Small intestine (tissue), 7 donors: ENCODE data around the gene S100A4. TPM values are rescaled to one million over a fixed set of nuclear protein-coding genes. Genes with fewer than 3 reads are reported as not detected.

Source experiments
- DNase-seq, 2 donors: peaks; one replicate each; pipeline versions ENCODE4 v3.0.0 to v3.0.0-alpha.2; 2013
- FAIRE-seq: peaks from 2 replicates; lab custom pipeline; 2012; peaks lifted over from hg19 to GRCh38; lab: Jason Lieb, UNC
- H3K27ac ChIP-seq, 3 donors: one replicate each; pipeline ENCODE4 v1.5.1; 2013; ENCODE audit warnings: low read length in 2 of 3, mild to moderate bottlenecking in 2 of 3, control low read depth in 1 of 3, inconsistent platforms in 1 of 3, low read depth in 1 of 3, moderate library complexity in 1 of 3
- H3K27me3 ChIP-seq, 3 donors: one replicate each; pipeline ENCODE4 v1.6.1; 2013; ENCODE audit warnings: low read length in 3 of 3, inconsistent platforms in 1 of 3; ENCODE audit not compliant: control insufficient read depth in 3 of 3, insufficient read depth in 3 of 3
- H3K36me3 ChIP-seq, 3 donors: one replicate each; pipeline ENCODE4 v1.6.1; 2013; ENCODE audit warnings: low read length in 3 of 3, inconsistent platforms in 1 of 3, low read depth in 1 of 3, mild to moderate bottlenecking in 1 of 3, moderate library complexity in 1 of 3; ENCODE audit not compliant: control insufficient read depth in 3 of 3, insufficient read depth in 2 of 3
- H3K4me1 ChIP-seq, 3 donors: one replicate each; pipeline ENCODE4 v1.6.1; 2013; ENCODE audit warnings: low read length in 2 of 3, inconsistent platforms in 1 of 3, low read depth in 1 of 3, mild to moderate bottlenecking in 1 of 3, moderate library complexity in 1 of 3; ENCODE audit not compliant: control insufficient read depth in 3 of 3, insufficient read depth in 2 of 3
- H3K4me3 ChIP-seq, 3 donors: one replicate each; pipeline ENCODE4 v1.5.1; 2013; ENCODE audit warnings: low read length in 3 of 3, control low read depth in 1 of 3, inconsistent platforms in 1 of 3, low read depth in 1 of 3, mild to moderate bottlenecking in 1 of 3, moderate library complexity in 1 of 3
- H3K9me3 ChIP-seq, 2 donors: one replicate each; pipeline ENCODE4 v1.6.1; 2013; ENCODE audit warnings: low read depth in 1 of 2, low read length in 1 of 2; ENCODE audit not compliant: control insufficient read depth in 2 of 2, insufficient read depth in 1 of 2
- WGBS, 3 donors: extraction: QIAGEN DNeasy Blood & Tissue Kit; methylation state at CpG; one replicate each; pipeline ENCODE4 v1.1.7; 2013; 5-methylcytosine and 5-hydroxymethylcytosine counted together
- polyA plus RNA-seq, 4 donors: library from polyadenylated mRNA; stranded (reverse) in 3 of 4; unstranded in 1 of 4; fragments of 200-250 nt in 3 of 4; fragments of 120-200 nt in 1 of 4; gene quantifications; one replicate each; pipeline versions ENCODE4 v1.2.1 to v1.2.3, GENCODE V29; 2013
- donor health status: healthy with polysubstance abuse.
- donor health status: control.
- donor health status: control.
- donor health status: Bipolar disorder and iron deficiency.
- donor health status: healthy.

The S100A4 gene
- polyA plus RNA-seq, 4 donors: 7.6 to 230 (median 78.7) TPM

DNA sequence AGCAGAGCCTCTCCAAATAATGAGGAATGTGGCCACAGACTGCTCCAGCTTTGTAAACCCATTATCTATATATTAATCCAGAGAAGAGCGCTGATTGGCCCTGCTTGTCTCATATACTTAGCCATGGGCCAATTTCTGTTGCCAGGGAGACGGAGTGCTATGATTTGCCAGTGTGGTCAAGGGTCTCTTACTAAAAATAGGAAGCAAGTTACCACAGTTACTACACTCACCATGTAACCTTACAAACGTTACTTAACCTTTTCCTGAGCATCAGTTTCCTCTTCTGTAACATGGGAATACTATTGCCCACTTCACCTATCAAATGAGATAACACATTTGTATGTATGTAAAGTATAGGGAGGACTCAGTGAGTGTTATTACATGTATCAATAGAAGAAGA is 27.7 kb upstream of the S100A4 start:
- no peak for DNase-seq
- Histone ChIP-seq H3K27me3 (no peaks in the 10 kb centered on the region), H3K4me1 (peaks cover 0 to 16% (median 10%) of the 10 kb centered on the region in 3 donors), H3K9me3 (no peaks in the 10 kb centered on the region), H3K27ac (peak overlapping the region in 2 of 3 donors; percentile 29 to 79), H3K36me3 (no peaks in the 10 kb centered on the region), H3K4me3 (no peak overlapping the region)
- WGBS, 3 donors: 64 to 70% (median 68%) methylated on average over 3 of the region's 3 CpGs
- no peak for FAIRE-seq

- 4 to 9% (median 8%) methylated on average over 3 of the region's 3 CpGs for WGBS, 3 donors
- Histone ChIP-seq H3K9me3 (no peaks in the 10 kb centered on the region), H3K4me1 (peaks cover 3 to 23% (median 10%) of the 10 kb centered on the region in 3 donors), H3K4me3 (no peak overlapping the region), H3K27me3 (no peaks in the 10 kb centered on the region), H3K27ac (peak overlapping the region in 1 of 3 donors; percentile 73), H3K36me3 (no peaks in the 10 kb centered on the region)
- FAIRE-seq: no peak
- peak; percentile 83 to 92 for DNase-seq
Measured at GRCh38 chr1:153572569-153573015, 27.0 kb upstream of the S100A4 start.

DNA sequence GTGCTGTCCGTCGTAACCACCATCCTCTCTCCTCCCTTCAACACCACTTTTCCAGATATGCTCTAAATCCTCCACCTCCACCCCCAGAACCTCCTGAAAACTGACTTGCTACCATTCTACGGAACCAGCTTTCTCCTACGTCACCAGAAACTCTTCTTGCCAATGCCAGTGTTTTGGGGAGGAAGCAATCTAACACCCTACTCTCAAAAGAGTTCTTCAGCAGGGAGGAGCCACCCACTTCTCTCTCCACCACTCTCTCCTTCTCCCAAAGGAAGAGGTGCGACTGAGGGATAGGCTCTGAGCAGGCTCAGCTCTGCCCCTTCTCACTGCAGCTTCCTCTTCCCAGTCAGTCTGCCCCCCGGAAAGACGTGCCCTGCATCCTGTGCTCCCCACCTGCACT is 26.1 kb upstream of the S100A4 start:
- H3K36me3 ChIP-seq: no peaks in the 10 kb centered on the region
- DNase-seq (no peak), FAIRE-seq (no peak)
- H3K27ac ChIP-seq: no peak overlapping the region
- peaks cover 7 to 32% (median 7%) of the 10 kb centered on the region in 3 donors for H3K4me1 ChIP-seq
- no peak overlapping the region for H3K4me3 ChIP-seq
- no peaks in the 10 kb centered on the region for H3K27me3 ChIP-seq
- 76 to 77% (median 76%) methylated on average over 7 of the region's 7 CpGs for WGBS, 3 donors
- H3K9me3 ChIP-seq: no peaks in the 10 kb centered on the region

DNA sequence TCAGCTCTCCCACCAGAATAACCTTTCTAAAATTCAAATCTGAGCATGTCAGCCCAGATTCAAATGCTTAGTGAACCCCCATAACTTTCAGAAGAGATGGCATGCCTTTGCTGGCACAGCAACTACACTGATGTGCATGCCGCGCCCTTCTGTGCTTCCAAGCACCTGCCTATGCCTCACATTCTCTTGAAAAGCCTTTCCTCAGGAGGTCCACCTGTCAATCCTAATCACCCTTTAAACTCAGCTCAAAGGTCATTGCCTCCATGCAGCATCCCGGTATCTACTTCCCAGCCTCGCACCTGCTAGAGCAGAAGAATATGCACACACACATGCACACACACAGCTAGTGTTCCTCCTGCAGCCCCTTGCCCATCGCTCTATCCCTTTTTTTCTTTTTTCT is 25.3 kb upstream of the S100A4 start:
- FAIRE-seq (no peak), DNase-seq (peak; percentile 86 to 87)
- peaks cover 8 to 40% (median 11%) of the 10 kb centered on the region in 3 donors for H3K4me1 ChIP-seq
- no peaks in the 10 kb centered on the region for H3K9me3 ChIP-seq
- H3K27ac ChIP-seq: peak overlapping the region in 1 of 3 donors; percentile 54
- no peak overlapping the region for H3K4me3 ChIP-seq
- H3K27me3 ChIP-seq: no peaks in the 10 kb centered on the region
- peaks cover 0 to under 1% (median 0%) of the 10 kb centered on the region in 3 donors for H3K36me3 ChIP-seq
- WGBS, 3 donors: 14 to 61% (median 44%) methylated on average over 5 of the region's 5 CpGs

- DNase-seq (no peak), FAIRE-seq (no peak)
- Histone ChIP-seq H3K36me3 (peaks cover 0 to 3% (median 0%) of the 10 kb centered on the region in 3 donors), H3K27ac (no peak overlapping the region), H3K4me3 (no peak overlapping the region), H3K27me3 (no peaks in the 10 kb centered on the region), H3K9me3 (no peaks in the 10 kb centered on the region), H3K4me1 (peaks cover 8 to 48% (median 13%) of the 10 kb centered on the region in 3 donors)
- WGBS, 3 donors: 78 to 90% (median 83%) methylated on average over 8 of the region's 8 CpGs
Measured at GRCh38 chr1:153569465-153569864, 23.9 kb upstream of the S100A4 start.

GRCh38 chr1:153568367-153569099 is 22.9 kb upstream of the S100A4 start:
- WGBS, 3 donors: 4 to 13% (median 11%) methylated on average over 25 of the region's 25 CpGs
- Histone ChIP-seq H3K27ac (peak overlapping the region; percentile 37 to 71 (median 71)), H3K4me3 (peak overlapping the region in 1 of 3 donors; percentile 18), H3K27me3 (no peaks in the 10 kb centered on the region), H3K9me3 (no peaks in the 10 kb centered on the region), H3K36me3 (peaks cover 0 to 3% (median 0%) of the 10 kb centered on the region in 3 donors), H3K4me1 (peaks cover 8 to 48% (median 12%) of the 10 kb centered on the region in 3 donors)
- FAIRE-seq: no peak
- peak; percentile 90 to 93 for DNase-seq

DNA sequence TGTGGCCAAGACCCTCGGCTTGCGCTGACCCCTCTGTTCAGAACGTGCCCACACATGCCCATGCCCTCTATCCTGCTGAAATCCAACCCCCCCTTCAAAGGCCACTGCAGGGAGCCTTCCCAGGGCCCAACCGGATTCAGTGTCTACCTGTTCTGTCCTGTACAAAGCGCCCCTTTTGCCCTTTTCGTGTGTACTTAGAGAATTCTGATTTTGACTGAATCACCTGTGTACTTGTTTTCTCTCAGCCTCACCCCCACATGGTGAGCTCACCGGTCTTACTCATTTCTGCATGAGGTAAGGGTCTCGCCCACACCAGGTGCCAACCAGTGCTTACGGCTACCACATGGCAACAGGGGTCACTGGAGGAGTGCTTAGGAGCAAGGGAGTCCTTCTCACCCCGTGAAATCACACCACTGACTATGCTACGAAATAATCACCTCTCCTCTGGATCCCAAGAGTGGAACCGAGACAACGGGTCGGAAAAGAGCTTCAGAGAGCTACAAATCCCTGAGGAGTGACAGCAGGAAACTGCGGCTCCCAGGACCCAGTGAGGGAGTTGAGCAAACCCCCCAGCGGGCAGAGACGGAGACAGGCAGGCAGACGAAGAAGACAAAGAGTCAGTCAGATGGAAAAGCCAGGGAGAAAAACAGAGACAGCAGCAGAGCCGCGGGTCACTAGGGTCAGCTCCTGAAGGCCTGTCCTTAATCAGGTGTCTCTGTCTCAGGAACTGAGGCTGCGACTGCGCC is 22.2 kb upstream of the S100A4 start:
- Histone ChIP-seq H3K27ac (peak overlapping the region; percentile 6 to 71 (median 71)), H3K4me1 (peaks cover 6 to 44% (median 8%) of the 10 kb centered on the region in 3 donors), H3K9me3 (no peaks in the 10 kb centered on the region), H3K4me3 (no peak overlapping the region), H3K36me3 (peaks cover 0 to 3% (median 0%) of the 10 kb centered on the region in 3 donors), H3K27me3 (no peaks in the 10 kb centered on the region)
- 73 to 83% (median 76%) methylated on average over 22 of the region's 22 CpGs for WGBS, 3 donors
- DNase-seq (no peak), FAIRE-seq (no peak)
